Ovary (tissue), 3 donors: ENCODE data around the gene SAMD10.

Experiments used
- CTCF ChIP-seq, 3 donors: fragments of 450-650 bp in 2 of 3; fragments of 200-600 bp in 1 of 3; IDR thresholded peaks; one replicate each; pipeline versions ENCODE4 v1.5.1 to v1.8.0; 2016 to 2022; ENCODE audit warnings: antibody characterized with exemption in 3 of 3, mild to moderate bottlenecking in 1 of 3
- POLR2A ChIP-seq: fragments of 450-650 bp; IDR thresholded peaks from one replicate; pipeline ENCODE4 v1.6.1; 2017; ENCODE audit warnings: antibody characterized with exemption, mild to moderate bottlenecking, moderate library complexity
- donor health status: DM: no; HTN: no; CAD: no.

GRCh38 chr20:64015635-64016034 is 36.2 kb upstream of the SAMD10 start:
- TF ChIP-seq CTCF (IDR thresholded peaks at IDR 0.05): no peak
- TF ChIP-seq POLR2A: no peak
